Activated naive CD4-positive, alpha-beta T cell (primary cell): ENCODE data around the gene PDE6B.
A peak's percentile ranks its signal among the peaks of the same experiment; 100 is the strongest.
"Not testable (repeated sequence)": the region's sequence is repeated elsewhere in the genome, so short reads cannot be mapped to it uniquely, and the experiment has no call there.

ENCODE experiments used
- DNase-seq, 4 experiments: peaks; one replicate each; lab custom pipeline; 2025; lab: John Stamatoyannopoulos, UW

Gene PDE6B

GRCh38 chr4:704198-704891, 79.0 kb downstream of the PDE6B start:
- no peak for DNase-seq

GRCh38 chr4:704971-705277, 79.6 kb downstream of the PDE6B start:
- DNase-seq, result no peak

GRCh38 chr4:705278-706082, 80.1 kb downstream of the PDE6B start, which contains the start of gene PCGF3:
TSS of gene PCGF3 (plus strand) at chr4:705832. CDS start at chr4:733681, 27,849 bp downstream.
- peak; percentile 93 to 98 (median 98) for DNase-seq

- not testable (repeated sequence) for DNase-seq
Observed at GRCh38 chr4:706083-706633, 80.8 kb downstream of the PDE6B start.

GRCh38 chr4:706834-707598, 81.6 kb downstream of the PDE6B start:
- no peak for DNase-seq

GRCh38 chr4:707929-708630, 82.7 kb downstream of the PDE6B start:
- DNase-seq, result no peak

- no peak for DNase-seq
Observed at GRCh38 chr4:708631-708933, 83.2 kb downstream of the PDE6B start.

- no peak for DNase-seq
Observed at GRCh38 chr4:709348-709747, 84.0 kb downstream of the PDE6B start.

- DNase-seq, result no peak
Observed at GRCh38 chr4:710116-710515, 84.7 kb downstream of the PDE6B start.

- no peak for DNase-seq
Observed at GRCh38 chr4:710916-711315, 85.5 kb downstream of the PDE6B start.

GRCh38 chr4:712093-712492, 86.7 kb downstream of the PDE6B start:
- DNase-seq, result no peak

- DNase-seq, result no peak
Observed at GRCh38 chr4:712916-713632, 87.7 kb downstream of the PDE6B start.

- DNase-seq, result no peak
Observed at GRCh38 chr4:714087-714486, 88.7 kb downstream of the PDE6B start.

GRCh38 chr4:717601-718320, 92.4 kb downstream of the PDE6B start:
- no peak for DNase-seq

- no peak for DNase-seq
Observed at GRCh38 chr4:718460-718859, 93.1 kb downstream of the PDE6B start.
